DMS114 treated with DMSO at 0.1 percent for 48 hours (cell line): Measurements from ENCODE around the gene NR6A1.

ENCODE experiments used
- DNase-seq: peaks from one replicate; lab custom pipeline; 2025; ENCODE audit not compliant: unreplicated experiment; lab: John Stamatoyannopoulos, UW

Gene NR6A1

GRCh38 chr9:124590889-124591641 is 180.0 kb downstream of the NR6A1 start:
- DNase-seq = no peak

DNA sequence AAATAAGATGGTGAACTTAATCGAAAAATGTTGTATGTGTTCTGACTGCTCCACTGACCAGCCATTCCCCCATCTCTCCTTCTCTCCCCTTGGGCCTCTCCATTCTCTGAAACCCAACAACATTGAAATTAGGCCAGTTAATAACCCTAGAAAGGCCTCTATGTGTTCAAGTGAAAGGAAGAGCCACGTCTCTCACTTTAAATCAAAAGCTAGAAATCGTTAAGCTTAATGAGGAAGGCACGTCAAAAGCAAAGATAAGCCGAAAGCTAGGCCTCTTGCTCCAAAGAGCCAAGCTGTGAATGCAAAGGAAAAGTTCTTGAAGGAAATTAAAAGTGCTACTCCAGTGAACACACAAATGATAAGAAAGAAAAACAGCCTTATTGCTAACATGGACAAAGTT is 186.5 kb downstream of the NR6A1 start:
- DNase-seq = no peak

- DNase-seq = no peak
Measured at GRCh38 chr9:124583134-124583533, 188.0 kb downstream of the NR6A1 start.

DNA sequence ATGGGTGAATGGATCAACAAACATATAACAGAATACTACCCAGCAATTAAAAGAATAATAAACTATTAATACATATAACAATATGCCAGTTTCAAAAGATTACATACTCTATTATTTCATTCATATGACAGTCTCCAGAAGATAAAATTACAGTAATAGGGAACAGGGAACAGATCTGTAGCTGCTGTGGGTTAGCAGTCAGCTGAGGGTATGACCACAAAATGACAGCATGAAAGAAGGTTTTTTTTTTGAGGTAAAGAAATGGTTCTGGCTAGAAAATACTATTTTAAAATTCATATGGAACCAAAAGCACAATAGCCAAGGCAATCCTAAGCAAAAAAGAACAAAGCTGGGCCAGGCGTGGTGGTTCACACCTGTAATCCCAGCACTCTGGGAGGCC is 190.9 kb downstream of the NR6A1 start:
- no peak for DNase-seq

DNA sequence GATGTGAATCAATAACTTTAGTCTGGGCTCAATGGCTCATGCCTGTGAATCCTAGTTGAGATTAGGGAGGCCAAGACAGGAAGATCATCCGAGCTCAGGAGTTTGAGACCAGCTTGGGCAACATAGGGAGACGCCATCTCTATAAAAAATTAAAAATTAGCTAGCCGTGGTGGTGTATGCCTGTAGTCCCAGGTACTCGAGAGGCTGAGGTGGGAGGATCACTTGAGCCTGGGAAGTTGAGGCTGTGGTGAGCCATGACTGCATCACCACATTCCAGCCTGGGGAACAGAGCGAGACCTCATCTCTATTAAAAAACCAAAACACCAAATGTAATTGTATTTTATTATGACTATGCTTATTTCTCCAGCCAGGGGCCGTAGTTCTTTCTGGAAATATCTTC is 194.4 kb downstream of the NR6A1 start:
- DNase-seq = no peak

DNA sequence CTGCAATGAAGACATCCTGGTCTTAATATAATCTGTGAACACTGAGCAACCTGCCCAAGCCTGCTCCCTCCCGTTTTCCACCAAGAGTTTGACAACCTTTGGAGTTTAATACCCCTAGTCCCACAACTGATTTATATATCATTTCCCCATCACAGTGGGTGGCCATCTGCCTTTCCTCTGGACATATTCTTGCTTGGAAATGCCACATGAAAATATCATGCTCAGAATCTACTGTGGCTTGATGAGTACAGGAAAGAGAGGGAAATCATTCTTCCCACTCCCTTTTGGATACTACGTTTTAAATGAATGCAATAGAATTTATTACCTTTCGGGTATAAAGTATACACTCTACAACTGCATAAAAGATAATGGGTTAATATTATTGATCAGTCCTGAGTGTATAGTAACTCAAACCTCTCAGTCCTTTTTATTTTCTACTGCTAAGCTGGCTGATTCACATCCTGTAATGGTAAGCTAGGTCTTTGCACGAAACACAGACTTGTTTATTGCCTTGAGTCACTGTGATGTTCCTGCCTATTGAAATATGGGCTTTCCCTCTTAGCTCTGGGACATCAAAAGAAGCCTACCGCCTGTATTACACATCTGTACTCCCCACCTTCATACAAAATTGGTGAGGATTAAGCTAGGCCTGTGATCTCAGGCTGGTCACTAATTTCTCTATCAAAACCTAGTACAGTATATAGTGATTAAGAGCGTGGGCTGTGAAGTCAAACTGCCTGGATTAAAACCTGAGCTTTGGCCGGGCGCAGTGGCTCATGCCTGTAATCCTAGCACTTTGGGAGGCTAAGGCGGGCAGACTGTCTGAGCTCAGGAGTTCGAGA is 196.4 kb downstream of the NR6A1 start:
- DNase-seq = no peak

GRCh38 chr9:124570942-124571666 is 200.0 kb downstream of the NR6A1 start:
- DNase-seq = no peak

DNA sequence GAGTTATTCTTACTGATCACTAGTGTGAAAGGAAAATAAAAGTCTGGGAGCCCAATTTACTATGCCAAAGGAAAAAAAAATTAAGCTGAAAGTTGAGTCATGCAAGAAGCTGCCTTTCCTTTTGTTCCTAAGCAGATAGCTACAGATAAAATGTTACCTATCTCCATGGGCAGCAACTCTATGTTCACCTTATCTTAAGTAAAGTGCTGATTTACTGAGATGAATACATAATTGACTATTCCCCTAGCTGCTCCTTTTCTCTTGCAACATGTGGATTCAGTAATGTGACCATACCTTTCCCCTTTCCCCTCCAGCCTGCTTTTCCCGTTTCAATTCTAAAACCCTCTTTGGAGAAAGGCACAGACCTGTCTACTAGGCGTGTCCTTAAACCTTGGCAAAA is 201.2 kb downstream of the NR6A1 start:
- no peak for DNase-seq

DNA sequence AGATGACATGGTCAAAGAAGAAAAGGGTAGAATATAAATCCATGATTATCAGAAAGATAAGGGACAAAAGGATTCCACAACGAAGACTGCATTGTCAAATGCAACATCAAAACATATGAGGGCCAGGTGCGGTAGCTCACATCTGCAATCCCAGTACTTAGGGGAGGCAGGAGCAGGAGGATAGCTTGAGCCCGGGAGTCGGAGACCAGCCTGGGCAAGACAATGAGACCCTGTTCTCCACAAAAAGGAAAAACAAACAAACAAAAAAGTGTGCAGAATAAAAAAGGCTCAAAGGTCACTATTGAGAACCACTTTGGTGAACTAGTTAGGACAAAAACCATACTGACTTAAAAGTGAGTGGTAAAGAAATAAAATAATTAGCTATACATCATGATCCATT is 203.7 kb downstream of the NR6A1 start:
- no peak for DNase-seq

- DNase-seq = no peak
Measured at GRCh38 chr9:124562328-124562727, 208.8 kb downstream of the NR6A1 start.

- no peak for DNase-seq
Measured at GRCh38 chr9:124559871-124560270, 211.2 kb downstream of the NR6A1 start.

DNA sequence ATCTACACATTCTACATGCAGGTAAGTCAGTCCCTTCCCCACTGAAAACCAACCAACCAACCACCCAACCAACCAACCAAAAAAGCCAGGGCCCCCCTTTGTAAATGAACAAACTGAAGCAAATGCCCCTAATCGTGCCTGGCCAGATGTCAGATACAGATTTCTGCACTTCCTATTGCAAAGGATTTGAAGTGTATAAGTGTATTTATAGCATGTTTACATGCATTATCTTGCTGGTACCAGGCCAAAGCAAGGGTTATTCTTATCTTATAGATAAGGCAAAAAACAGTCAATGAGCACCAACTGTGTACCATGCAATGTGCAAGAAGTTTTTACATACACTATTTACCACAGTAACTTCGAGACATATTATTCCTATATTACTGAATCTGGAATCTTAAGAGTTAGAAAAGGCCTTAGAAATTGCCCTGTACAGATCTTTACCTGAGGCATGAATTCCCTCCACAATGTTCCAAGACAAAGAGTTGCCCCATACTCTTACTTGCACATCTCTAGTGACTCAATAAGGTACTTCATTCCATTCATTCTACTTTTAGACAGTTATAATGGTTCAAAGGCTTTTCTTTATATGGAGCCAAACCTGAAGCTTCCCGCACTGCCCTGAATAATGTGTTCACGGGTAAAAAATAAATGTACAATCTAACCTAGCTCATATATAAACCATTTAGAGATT is 212.2 kb downstream of the NR6A1 start:
- DNase-seq = no peak

GRCh38 chr9:124557895-124558294 is 213.2 kb downstream of the NR6A1 start:
- no peak for DNase-seq

GRCh38 chr9:124555043-124555442 is 216.1 kb downstream of the NR6A1 start:
- no peak for DNase-seq

- no peak for DNase-seq
Measured at GRCh38 chr9:124553738-124554137, 217.4 kb downstream of the NR6A1 start.

GRCh38 chr9:124552273-124552605 is 218.9 kb downstream of the NR6A1 start:
- DNase-seq = no peak

- peak; percentile 24 for DNase-seq
Measured at GRCh38 chr9:124551472-124552272, 219.4 kb downstream of the NR6A1 start.

DNA sequence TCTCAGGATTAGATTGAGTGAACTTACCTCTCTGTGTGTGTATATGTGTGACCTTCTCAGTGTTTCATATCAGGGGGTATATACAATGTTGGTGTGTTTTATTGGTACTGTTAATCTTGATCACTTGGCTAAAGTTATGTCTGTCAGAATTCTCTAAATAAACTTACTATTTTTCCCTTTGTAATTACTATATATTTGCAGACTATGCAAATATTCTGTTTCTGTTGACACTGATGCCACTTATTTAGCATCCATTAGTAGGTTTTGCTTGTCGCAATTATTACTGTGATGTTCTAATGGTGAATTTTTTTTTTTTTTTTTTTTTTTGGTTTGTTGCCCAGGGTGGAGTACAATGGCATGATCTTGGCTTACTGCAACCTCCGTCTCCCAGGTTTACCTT is 221.0 kb downstream of the NR6A1 start:
- no peak for DNase-seq

- no peak for DNase-seq
Measured at GRCh38 chr9:124549016-124549415, 222.1 kb downstream of the NR6A1 start.

DNA sequence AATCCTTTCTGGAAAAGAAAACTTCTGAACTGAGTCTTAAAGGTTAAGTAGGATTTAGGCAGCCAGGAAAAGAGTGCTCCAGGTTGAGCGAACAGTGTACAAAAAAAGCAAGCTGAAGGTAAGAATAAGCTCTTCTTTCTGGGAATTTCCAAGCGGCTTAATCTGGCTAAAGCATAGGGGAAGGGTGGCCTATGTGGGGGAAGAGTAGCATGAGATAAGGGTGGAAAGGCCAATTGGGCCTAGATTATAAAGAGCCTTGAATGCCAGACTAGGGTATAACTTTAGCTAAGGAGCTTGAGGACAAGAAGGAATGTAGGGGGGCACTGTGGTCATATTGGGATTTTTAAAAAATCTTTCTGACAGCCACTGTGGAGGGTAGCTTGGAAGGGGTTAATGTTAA is 226.6 kb downstream of the NR6A1 start:
- no peak for DNase-seq
